Ramos (cell line): ENCODE data around the gene YRDC.

Experiments used
- in situ Hi-C: fragments of 300-500 bp; cut with MboI; formaldehyde crosslinking; loops from one replicate; pipeline ENCODE4 v1.14.3; 2022; ENCODE audit warnings: low sequenced_read_pairs; ENCODE audit not compliant: unreplicated experiment

The YRDC gene

DNA sequence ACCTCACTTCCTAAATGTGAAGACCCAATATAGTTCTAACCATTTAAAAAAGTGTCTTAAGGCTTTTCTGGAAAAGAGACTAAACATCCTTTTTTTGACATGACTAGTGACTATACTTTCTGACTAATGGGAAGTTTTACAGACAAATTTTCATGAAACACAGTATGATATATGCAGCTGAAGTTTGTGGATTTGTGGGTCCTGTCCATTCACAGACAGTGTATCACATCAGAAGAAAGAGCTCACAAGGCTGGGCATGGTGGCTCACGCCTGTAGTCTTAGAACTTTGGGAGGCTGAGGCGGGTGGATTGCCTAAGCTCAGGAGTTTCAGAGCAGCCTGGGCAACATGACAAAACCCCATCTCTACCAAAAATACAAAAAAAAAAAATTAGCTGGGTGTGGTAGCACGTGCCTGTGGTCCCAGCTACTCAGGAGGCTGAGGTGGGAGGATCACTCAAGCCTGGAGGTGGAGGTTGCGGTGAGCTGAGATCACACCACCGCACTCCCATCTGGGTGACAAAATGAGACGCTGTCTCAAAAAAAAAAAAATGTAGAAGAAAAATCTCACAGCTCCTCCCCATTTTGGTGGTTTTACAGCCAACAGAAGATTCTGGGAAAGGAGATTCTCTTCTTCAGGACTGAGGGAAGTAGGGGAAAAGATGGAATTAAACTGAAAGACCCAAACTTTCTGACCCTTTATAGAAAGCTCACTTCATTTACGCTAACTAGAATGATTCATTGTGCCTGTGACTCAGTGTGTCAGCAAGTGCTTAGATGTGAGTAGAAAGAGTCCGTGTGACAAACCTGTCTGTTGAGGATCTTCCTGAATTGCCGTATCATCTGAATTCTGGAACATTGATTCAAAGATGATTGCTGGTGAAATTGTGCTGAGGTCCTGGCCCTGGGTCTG, 15.2 kb upstream of the YRDC start:
- in situ Hi-C loops: no loop called here

- in situ Hi-C loops: no loop called here
Measured at GRCh38 chr1:37821481-37821880, 13.5 kb upstream of the YRDC start.

- in situ Hi-C loops: no loop called here
Measured at GRCh38 chr1:37817481-37817880, 9.5 kb upstream of the YRDC start.

- in situ Hi-C loops: no loop called here
Measured at GRCh38 chr1:37814252-37814651, 6.2 kb upstream of the YRDC start.

DNA sequence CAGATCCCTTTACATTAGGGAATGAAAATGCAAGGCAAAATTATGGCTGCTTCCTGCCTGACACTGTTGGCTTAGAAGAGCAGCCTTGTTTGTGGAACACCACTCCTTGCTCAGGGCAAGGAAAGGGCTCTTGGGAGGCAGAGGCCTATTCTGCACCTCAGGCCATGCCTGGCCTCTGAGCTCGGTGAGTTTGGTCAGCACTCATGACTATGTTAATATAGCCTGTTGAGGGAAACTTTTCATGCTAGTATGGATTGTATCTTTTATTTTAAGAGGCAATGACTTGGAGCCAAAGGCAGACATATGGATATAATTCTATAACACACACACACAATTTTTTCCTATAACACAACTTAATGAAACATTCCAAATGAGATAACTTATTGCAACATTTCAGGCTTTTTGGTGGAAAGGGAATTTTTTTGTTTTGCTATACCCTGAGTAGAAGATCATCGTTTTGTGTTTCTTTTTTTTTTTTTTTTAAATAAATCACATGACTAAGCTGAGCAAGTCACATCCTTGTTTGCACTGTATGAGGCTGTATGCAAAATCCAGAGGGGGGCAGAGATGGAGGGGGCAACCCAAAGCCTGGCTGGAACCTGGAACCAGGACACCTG, 5.6 kb upstream of the YRDC start:
- in situ Hi-C loops: no loop called here

- in situ Hi-C loops: no loop called here
Measured at GRCh38 chr1:37811027-37811655, 3.1 kb upstream of the YRDC start.

GRCh38 chr1:37809942-37810341, 1.9 kb upstream of the YRDC start:
- in situ Hi-C loops: no loop called here

GRCh38 chr1:37808369-37809319, 636 bp upstream of the YRDC start:
- in situ Hi-C loops: no loop called here

DNA sequence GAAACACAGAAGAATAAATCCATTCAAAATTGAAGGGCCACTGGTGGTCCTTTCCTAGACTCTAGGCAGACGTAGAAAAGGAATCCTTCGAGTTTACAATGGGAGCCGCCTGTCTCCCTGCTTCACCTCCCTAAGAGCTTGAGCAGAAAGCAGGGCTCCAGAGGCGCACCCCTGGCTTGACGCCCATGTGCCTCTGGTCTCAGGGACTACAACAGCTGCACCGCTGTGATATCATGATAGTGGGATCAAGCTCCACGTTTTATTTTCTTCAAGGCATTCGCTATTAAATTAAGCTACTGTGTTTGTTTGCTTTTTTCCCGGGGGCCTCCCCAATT, 821 bp downstream of the YRDC start:
- in situ Hi-C loops: no loop called here

- in situ Hi-C loops: no loop called here
Measured at GRCh38 chr1:37802439-37802838, 5.6 kb downstream of the YRDC start.

DNA sequence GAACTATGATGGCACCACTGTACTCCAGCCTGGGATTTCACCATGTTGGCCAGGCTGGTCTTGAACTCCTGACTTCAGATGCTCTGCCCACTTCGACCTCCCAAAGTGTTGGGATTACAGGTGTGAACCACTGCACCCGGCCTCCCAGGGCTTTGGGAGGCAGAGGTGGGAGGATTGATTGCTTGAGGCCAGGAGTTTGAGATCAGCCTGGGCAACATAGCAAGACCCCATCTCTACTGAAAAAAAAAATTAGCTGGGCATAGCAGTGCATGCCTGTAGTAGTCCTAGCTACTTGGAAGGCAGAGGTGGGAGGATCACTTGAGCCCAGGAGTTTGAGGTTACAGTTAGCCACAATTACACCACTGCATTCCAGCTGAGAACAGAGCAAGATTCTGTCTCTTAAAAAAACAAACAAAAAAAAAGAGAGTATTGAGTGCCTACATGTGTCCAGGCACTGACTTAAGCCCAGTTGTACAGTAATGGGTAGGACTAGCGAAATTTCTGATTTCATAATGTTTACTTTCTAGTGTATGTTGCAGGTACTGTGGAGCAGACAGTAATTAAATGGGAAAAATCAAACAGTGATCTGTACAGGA, 10.2 kb downstream of the YRDC start:
- in situ Hi-C loops: no loop called here

- in situ Hi-C loops: no loop called here
Measured at GRCh38 chr1:37795340-37796125, 12.5 kb downstream of the YRDC start.

GRCh38 chr1:37794372-37795339, 13.4 kb downstream of the YRDC start:
- in situ Hi-C loops: no loop called here

DNA sequence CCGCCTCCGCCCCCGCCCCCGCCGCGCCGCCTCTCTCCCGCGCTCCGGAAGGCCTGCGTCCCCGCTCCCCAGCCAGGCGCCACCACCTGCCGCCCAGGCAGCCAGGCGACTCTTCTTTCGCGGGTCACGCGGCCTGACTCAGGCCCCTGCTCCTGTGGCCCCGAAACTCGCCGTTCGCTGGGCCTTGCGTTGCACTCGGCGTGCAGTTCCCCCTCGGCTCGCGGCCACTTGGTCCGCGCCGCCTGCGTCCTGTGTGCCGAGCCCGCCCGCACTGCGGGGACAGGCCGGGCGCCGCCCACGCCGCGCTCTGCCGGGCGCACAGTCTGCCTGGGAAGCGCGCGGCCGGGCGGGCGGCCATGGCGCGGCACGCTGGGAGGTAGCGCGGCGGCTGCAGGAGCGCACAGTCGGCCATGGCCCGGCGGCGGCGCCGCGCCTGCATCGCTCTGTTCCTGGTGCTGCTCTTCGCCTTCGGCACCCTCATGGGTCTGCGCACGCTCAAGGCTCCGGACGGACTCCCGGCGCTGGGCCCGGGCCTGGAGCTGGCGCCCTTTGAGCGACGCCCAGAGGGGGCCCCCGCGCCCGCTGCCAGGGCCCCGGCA, 14.1 kb downstream of the YRDC start, which contains the start of gene MANEAL:
Gene MANEAL (plus strand): TSS at position 75 of the 599 bp plus-strand sequence. CDS start 336 bp downstream, at position 411.
- in situ Hi-C loops: no loop called here

DNA sequence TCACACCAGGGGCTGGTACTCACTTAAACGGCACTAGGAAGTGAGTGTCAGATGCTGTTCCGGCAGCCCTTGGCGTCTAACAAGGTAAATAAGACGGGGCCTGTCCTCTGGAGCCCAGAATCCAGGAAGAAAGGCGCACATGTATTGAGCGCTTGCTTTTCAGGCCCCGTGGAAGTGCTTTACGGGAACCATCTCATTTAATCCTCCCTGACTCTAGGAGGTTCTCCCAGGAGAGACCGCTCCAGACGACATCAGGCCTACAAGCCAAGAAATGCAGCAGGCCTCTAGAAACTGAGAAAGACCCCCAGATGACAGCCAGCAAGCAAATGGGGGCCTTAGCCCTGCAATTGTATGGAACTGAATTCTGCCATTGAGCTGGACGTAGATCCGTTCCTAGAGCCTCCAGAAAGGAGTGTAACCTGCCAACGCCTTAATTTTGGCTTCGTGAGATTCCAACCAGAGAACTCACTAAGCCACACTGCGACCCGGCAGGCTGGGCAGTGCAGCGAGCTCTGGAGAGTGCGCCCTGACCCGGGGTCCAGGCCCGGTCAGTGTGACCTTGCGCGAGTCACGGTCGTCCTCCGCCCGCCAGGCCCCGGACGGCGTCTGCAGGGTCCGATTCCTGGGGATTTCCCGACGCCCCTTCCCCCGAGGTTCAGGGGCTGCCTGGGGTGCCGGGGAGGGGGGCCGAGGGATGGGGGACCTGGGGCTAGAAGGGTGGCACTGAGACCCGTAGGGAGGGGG, 14.9 kb downstream of the YRDC start:
- in situ Hi-C loops: no loop called here

GRCh38 chr1:37782491-37782890, 25.5 kb downstream of the YRDC start:
- in situ Hi-C loops: no loop called here

DNA sequence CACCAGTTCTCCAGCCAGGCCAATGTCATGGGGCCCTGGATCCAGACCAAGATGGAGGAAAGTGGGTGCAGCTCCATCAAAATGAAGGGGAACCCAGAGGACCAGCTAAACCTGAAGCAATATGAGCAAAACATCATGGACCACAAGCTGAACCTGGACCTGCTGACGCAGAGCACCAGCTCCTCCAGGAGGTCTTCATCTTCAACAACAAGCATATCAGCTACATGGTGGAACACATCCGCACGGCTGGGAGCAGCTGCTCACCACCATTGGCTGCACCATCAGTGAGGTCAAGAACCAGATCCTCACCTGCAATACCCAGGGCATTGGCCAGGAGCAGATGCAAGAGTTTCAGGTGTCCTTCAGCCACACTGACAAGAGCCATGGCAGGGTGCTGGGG, 29.4 kb downstream of the YRDC start:
- in situ Hi-C loops: no loop called here
